Stromal cell of bone marrow (primary cell): Measurements from ENCODE around the gene ARHGEF25.
A peak's percentile ranks its signal among the peaks of the same experiment; 100 is the strongest.
"Not testable (repeated sequence)": the region's sequence is repeated elsewhere in the genome, so short reads cannot be mapped to it uniquely, and the experiment has no call there.

ENCODE experiments used
- DNase-seq: peaks from one replicate; pipeline ENCODE4 v3.0.0-alpha.2; 2012; ENCODE audit warnings: low read depth

ARHGEF25 gene

DNA sequence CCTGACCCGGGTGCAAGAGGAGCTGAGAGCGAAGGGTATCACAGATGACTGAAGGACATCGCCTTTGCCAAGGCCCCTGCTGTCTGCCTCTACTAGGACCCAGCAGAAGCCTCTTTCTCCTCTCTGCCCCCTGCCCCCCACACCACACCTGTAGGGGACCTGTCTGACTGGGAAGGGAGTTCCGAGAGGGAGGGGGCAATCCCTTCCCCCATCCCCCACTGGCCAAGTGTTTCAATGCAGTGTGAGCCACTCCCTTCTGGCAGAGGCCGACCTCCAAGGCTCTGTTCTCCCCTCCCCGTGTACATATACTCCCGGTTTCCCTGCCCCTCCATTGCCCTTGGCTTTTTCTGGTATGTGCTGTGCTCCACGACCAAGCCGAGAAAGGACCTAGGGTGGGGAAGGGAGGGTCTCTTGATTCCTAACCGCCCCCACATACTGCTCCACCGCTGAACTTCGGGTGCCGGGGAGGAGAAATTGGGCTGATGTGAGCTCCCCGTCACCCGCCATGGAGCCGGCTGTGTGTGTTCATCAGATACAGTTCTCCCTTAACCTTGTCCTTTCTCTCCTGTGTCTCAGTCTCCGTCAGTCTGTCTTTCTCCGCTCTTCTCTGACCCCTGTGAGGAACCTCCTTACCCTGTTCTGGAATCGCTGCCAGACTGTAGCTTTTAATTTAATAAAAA, 2.0 kb upstream of the ARHGEF25 start:
- no peak for DNase-seq

GRCh38 chr12:57609781-57610553, 1.3 kb upstream of the ARHGEF25 start:
- DNase-seq = no peak

GRCh38 chr12:57610554-57611107, 604 bp upstream of the ARHGEF25 start:
- no peak for DNase-seq

- DNase-seq = no peak
These were observed 834 bp downstream of the ARHGEF25 start for GRCh38 chr12:57611827-57612710.

- DNase-seq = no peak
These were observed 1.6 kb downstream of the ARHGEF25 start for GRCh38 chr12:57612711-57613426.

GRCh38 chr12:57613427-57614109, 2.3 kb downstream of the ARHGEF25 start:
- DNase-seq = no peak

GRCh38 chr12:57614178-57614947, 3.1 kb downstream of the ARHGEF25 start:
- no peak for DNase-seq

DNA sequence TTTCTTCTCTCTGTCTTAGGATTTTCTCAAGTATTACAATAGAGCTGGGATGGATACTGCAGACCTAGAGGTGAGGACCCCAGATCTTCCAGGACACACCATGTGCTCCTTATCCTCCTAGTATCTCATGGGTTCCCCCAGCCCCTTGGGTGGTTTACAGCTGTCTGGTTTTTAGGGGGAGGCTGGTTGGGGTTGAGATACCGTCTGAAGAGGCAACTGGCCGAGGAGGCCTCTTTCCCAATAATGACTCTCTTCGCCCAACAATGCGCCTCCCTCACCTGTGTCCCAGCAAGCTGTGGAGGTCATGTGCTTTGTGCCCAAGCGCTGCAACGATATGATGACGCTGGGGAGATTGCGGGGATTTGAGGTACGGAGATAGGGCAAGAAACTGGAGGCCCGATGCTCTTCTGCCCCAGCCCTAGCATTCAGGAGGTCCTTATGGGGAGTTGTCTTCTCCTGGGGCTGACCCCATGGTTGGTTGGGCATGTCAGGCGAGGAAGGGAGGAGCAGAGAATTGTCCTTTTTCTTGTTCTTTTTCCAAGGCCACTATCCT, 3.8 kb downstream of the ARHGEF25 start:
- DNase-seq = no peak

DNA sequence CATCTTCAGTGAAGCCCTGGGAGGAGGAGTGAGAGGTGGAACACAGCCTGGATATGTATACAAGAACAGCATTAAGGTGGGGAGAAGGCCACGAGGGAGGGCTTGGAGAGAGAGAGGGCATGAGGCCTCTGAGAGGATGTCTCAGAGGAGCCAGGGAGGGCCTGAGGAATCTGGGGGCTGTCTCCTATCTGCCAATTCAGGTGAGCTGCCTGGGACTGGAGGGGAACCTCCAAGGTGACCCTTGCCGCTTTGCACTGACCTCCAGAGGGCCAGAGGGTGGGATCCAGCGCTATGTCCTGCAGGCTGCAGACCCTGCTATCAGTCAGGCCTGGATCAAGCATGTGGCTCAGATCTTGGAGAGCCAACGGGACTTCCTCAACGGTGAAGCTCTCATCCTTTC, 4.4 kb downstream of the ARHGEF25 start:
- no peak for DNase-seq

GRCh38 chr12:57616383-57617101, 5.3 kb downstream of the ARHGEF25 start:
- peak; percentile 49 for DNase-seq

- no peak for DNase-seq
These were observed 6.7 kb downstream of the ARHGEF25 start for GRCh38 chr12:57617942-57618341.

DNA sequence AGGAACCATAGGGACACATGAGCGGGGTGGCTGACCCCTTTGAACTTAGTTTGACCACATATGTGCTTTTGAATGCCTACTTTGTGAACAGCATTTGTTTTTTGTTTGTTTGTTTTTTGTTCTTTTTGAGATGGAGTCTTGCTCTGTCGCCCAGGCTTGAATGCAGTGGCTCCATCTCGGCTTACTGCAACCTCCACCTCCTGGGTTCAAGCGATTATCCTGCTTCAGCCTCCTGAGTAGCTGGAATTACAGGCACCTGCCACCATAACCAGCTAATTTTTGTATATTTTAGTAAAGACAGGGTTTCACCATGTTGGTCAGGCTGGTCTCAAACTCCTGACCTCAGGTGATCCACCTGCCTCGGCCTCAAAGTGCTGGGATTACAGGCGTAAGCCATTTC, 7.2 kb downstream of the ARHGEF25 start:
- not testable (repeated sequence) for DNase-seq

DNA sequence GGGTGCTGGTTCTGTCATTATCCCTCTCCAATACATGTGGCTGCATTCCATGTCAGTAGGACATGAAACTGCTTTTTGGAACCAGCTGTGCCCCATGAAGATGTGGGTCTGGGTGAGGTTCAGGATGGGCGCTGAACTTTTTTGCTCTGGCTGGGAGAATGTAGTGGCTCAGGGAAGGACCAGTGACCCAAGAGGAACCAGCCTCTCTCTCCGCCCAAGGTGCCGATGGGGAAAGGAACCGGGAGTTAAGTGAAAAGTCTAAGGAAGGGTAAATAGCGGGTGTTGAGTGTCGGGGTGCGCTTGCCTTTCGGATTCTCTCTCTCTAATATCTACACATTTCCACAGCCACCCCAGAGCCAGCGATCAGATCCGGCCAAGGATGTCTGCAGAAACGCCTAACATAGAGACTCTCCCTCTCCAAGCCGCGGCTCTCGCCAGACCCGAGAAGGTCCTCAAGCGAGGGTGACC, 7.8 kb downstream of the ARHGEF25 start:
- no peak for DNase-seq

DNA sequence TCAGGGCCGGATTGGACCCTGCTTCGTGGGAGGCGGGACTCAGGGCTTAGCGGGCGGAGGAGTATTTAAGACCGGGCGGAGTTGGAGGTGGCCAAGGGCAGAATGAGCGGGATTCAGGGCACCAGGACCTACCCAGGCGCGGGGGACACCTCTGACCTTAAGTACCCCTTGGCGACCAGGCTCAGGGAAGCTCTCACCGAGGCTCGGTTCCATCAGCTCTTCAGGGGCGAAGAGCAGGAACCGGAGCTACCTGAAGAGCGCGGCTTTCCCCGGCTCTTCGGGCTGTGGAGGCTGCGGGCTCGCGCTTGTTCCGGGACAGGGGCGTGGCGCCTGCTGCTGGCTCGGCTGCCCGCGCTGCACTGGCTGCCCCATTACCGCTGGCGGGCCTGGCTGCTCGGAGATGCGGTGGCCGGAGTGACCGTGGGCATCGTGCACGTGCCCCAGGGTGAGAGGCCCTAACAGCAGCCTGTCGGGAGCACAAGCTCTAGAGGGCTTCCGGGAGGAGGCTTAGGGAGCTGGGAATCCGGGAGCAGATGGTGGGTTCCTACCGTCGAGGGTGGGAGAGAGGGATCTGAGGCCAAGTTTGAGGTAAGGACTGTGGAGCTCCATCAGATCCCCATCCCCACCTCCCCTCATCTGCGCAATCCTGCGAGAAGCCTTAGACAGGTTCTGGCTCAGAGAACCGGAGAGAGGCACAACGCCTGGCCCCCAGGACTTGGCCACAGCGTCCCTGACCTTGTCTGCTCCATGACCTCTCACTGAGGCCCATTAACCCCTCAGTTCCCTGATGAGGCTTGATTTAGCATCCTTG, 8.4 kb downstream of the ARHGEF25 start:
- DNase-seq = no peak

DNA sequence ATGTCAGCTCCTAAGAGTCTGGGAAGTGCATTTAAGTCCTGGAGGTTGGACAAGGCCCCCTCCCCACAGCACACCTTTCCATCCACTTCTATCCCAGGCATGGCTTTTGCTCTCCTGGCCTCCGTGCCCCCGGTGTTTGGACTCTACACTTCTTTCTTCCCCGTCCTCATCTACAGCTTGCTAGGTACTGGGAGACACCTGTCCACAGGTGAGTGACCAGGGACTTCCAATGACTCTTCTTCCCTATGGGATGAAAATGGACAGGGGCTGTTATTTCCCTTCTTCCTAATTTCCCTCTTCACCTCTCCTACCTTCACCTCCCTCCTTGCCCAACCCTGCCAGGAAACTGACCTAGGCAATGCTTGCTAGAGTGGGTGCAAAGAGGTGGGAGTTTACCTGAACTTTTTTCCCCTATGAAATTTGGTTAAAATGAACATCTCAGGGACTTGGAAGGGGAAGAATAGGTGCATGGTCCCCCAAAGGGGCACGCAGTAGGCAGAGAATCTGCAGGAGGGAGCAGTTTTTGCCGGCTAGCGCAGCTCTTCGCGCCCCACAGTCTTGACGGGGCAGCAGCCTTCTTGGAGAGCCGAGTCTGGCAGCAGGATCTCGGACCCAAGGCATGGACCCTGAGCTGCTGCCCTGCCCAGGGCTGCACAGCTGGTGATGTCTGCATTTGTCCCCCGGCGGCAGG, 9.2 kb downstream of the ARHGEF25 start:
- DNase-seq = no peak

DNA sequence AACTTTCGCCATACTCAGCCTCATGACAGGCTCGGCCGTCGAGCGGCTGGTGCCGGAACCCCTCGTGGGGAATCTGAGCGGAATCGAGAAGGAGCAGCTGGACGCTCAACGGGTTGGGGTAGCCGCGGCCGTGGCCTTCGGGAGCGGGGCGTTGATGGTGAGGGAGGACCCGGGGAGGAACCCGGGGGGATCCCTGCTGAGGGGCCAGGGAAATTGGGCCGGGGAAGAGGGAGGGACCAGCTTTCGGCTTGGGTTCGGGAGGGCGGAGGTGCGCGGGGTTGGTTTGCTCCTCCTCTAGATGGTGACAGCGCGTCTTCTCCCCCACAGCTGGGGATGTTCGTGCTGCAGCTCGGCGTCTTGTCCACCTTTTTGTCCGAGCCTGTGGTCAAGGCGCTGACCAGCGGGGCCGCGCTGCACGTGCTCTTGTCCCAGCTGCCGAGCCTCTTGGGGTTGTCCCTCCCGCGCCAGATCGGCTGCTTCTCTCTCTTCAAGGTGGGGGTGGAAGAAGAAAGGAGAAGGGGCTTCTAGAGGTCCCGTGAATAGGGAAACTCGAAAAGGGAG, 9.8 kb downstream of the ARHGEF25 start:
- no peak for DNase-seq
